ENCODE results near the gene RABGAP1L.
"Not testable (repeated sequence)": the region's sequence is repeated elsewhere in the genome, so short reads cannot be mapped to it uniquely, and the experiment has no call there.

Gene RABGAP1L

DNA sequence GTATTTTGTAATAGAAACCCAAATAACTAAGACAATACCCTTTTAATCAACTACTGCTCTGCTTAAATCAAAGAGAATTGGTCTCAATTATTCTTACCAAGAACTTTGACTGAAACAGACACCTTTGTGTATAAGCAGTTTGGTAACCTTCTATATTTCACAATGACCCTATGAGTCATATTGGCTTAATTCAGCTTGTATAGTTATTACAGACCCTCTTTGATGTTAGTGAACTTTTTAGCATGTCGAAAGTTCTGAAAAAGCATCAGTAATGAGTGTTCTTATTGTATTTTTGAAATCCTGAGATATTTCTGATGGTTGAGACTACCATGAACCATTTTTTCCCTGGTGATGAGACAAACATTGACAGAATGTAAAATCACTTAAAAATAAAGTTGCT is 43.3 kb upstream of the RABGAP1L start:
- Histone ChIP-seq H3K4me1 (no peaks in the 10 kb centered on the region), H3K9me3 (no peaks in the 10 kb centered on the region)
- no peak for DNase-seq

DNA sequence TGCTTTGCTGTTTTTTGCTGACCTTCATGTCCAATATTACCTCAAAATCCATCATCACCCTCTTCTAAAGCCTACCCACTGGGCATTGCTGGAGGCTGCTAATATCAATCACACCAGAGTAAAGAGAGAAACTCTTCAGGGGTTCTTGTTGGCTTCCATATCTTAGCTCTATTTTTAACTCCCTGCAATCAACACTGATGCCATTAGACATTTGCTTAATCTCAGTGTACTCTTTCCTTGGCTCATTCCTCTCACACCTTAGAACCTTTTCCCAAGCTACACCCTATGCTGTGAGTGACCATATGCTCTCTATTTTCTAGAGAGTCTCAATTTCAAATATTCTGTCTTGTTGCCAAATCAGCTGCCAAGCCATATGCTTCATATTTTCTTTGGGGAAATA is 40.6 kb upstream of the RABGAP1L start:
- Histone ChIP-seq H3K4me3 (ENCODE audit: low read depth, low read length) (no peak overlapping the region), H3K4me1 (no peaks in the 10 kb centered on the region), H3K36me3 (no peaks in the 10 kb centered on the region), H3K9me3 (no peaks in the 10 kb centered on the region), H3K27me3 (no peaks in the 10 kb centered on the region)
- TF ChIP-seq, protein P1, sequence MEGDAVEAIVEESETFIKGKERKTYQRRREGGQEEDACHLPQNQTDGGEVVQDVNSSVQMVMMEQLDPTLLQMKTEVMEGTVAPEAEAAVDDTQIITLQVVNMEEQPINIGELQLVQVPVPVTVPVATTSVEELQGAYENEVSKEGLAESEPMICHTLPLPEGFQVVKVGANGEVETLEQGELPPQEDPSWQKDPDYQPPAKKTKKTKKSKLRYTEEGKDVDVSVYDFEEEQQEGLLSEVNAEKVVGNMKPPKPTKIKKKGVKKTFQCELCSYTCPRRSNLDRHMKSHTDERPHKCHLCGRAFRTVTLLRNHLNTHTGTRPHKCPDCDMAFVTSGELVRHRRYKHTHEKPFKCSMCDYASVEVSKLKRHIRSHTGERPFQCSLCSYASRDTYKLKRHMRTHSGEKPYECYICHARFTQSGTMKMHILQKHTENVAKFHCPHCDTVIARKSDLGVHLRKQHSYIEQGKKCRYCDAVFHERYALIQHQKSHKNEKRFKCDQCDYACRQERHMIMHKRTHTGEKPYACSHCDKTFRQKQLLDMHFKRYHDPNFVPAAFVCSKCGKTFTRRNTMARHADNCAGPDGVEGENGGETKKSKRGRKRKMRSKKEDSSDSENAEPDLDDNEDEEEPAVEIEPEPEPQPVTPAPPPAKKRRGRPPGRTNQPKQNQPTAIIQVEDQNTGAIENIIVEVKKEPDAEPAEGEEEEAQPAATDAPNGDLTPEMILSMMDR (IDR thresholded peaks at IDR 0.05; ENCODE audit: low read depth, low read length): no peak
- DNase-seq: no peak

More for the DNA sequence above, 43.3 kb upstream of the RABGAP1L start:
- Histone ChIP-seq H3K27me3 (no peaks in the 10 kb centered on the region), H3K36me3 (no peaks in the 10 kb centered on the region), H3K4me3 (ENCODE audit: low read depth, low read length) (no peak overlapping the region)
- TF ChIP-seq, protein P1 (IDR thresholded peaks at IDR 0.05; ENCODE audit: low read depth, low read length): no peak

DNA sequence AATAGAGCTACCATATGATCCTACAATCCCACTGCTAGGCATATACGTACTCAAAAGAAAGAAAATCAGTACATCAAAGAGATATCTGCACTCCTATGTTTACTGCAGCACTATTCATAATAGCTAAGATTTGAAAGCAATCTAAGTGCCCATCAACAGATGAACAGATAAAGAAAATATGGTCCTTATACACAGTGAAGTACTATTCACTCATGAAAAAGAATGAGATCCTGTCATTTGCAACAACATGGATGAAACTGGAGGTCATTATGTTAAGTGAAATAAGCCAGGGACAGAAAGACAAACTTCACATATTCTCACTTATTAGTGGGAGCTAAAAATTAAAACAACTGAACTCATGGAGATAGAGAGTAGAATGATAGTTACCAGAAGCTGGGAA is 37.0 kb upstream of the RABGAP1L start:
- not testable (repeated sequence) for H3K9me3 ChIP-seq; H3K4me3 ChIP-seq (ENCODE audit: low read depth, low read length); H3K27me3 ChIP-seq; H3K36me3 ChIP-seq; H3K4me1 ChIP-seq; DNase-seq

DNA sequence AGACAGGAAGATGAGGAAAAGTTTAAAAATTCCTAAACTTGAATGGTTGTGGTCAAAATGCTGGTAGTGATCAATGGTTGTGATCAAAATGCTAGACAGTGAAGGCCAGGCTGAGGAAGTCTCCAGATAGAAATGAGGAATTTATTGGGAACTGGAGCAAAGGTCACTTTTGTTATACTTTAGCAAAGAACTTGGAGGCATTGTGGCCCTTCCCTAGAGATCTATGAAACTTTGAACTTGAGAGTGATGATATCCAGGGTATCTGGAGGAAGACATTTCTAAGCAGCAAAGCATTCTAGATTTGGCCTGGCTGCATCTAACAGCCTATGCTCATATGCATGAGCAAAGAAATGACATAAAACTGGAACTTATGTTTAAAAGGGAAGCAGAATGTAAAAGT is 35.5 kb upstream of the RABGAP1L start:
- no peaks in the 10 kb centered on the region for H3K9me3 ChIP-seq
- no peak overlapping the region for H3K4me3 ChIP-seq (ENCODE audit: low read depth, low read length)
- TF ChIP-seq, protein P1 (IDR thresholded peaks at IDR 0.05; ENCODE audit: low read depth, low read length): no peak
- H3K36me3 ChIP-seq: no peaks in the 10 kb centered on the region
- no peaks in the 10 kb centered on the region for H3K4me1 ChIP-seq
- H3K27me3 ChIP-seq: no peaks in the 10 kb centered on the region
- DNase-seq: no peak

DNA sequence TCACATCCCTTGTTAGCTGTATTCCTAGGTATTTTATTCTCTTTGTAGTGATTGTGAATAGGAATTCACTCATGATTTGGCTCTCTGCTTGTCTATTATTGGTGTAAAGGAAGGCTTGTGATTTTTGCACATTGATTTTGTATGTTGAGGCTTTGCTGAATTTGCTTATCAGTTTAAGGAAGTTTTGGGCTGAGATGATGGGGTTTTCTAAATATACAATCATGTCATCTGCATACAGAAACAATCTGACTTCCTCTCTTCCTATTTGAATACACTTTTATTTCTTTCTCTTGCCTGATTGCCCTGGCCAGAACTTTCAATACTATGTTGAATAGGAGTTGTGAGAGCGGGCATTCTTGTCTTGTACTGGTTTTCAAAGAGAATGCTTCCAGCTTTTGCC is 32.1 kb upstream of the RABGAP1L start:
- not testable (repeated sequence) for H3K4me1 ChIP-seq; H3K27me3 ChIP-seq; H3K36me3 ChIP-seq; H3K9me3 ChIP-seq; DNase-seq; H3K4me3 ChIP-seq (ENCODE audit: low read depth, low read length)

DNA sequence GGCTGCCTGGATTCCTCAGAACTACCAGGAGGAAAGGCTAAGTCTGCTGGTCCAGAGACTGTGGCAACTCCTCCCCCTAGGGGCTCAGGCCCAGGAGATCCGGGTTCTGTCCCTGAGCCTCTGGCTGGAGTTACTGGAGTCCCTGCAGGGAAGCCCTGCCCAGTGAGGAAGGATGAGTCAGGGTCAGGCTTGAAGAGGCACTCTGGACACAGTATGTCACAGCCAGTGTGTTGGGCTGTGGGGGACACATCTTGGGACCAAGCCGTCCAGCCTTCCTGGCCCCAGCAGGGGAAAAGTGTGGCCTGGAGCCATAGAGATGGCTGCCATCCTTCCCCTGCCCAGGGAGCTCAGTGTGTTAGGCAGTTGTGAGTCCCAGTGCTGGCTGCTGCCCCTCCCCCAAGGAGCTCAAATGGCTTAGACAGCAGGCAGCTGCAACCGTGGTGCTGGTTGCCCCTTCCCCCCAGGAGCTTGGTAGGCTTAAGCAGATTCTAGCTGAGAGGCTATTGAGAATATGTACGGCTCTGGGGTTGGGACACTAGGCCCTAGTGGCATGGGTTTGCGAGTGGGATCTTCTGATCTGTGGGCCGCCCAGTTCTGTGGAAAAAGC is 28.2 kb upstream of the RABGAP1L start:
- no peaks in the 10 kb centered on the region for H3K36me3 ChIP-seq
- no peak for DNase-seq
- H3K27me3 ChIP-seq: no peaks in the 10 kb centered on the region
- no peaks in the 10 kb centered on the region for H3K4me1 ChIP-seq
- TF ChIP-seq, protein P1 (IDR thresholded peaks at IDR 0.05; ENCODE audit: low read depth, low read length): no peak
- no peak overlapping the region for H3K4me3 ChIP-seq (ENCODE audit: low read depth, low read length)
- no peaks in the 10 kb centered on the region for H3K9me3 ChIP-seq

DNA sequence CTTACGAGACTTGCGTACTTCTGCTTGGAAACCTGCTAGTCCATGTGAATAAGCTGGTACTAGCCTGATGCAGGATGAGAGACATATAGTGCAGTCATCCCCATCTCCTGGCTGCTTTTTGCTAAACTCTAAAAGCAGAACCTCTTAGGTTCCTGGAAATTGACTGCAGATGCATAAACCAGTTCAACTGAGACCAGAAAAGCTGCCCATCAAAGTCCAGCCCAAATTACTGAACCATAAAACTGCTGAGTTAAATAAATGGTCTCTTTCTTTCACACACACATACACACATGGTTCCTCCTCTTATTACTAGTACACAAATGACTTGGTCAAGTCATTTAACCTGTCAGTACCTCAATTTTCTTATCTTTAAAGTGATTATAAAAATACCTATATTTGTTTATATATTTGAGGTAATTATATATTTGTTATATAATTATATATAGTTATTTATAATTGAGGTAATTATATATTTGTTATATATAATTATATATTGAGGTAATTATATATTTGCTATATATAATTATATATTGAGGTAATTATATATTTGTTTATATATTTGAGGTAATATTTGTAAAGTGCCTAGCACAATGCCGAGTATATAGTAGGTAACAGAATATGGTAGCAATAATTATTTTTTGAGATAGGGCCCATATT is 25.2 kb upstream of the RABGAP1L start:
- no peaks in the 10 kb centered on the region for H3K27me3 ChIP-seq
- TF ChIP-seq, protein P1 (IDR thresholded peaks at IDR 0.05; ENCODE audit: low read depth, low read length): no peak
- no peaks in the 10 kb centered on the region for H3K4me1 ChIP-seq
- DNase-seq: no peak
- no peaks in the 10 kb centered on the region for H3K36me3 ChIP-seq
- H3K4me3 ChIP-seq (ENCODE audit: low read depth, low read length): no peak overlapping the region
- no peaks in the 10 kb centered on the region for H3K9me3 ChIP-seq

Data from BE2C (cell line).